ENCODE data around the gene GSTM1.
"Not testable (repeated sequence)": the region's sequence is repeated elsewhere in the genome, so short reads cannot be mapped to it uniquely, and the experiment has no call there.

GSTM1 gene

DNA sequence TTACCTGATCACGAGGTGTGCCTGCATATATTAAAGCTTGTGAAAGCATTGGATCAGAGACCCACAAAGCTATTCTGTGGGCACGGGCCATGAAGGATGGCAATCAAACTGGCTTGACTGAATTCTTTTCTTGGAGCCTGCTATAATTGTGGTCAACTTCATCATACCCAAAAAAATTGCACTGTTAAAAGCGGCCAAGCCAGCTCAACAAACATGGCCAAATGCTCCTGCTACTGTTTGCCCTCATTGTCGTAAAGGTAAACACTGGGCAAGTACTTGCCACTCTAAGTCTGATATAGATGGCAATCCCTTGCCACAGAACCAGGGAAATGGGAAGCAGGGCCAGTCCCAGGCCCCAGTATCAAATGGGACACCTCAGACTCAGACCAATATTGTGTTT is 17.8 kb downstream of the GSTM1 start:
- no peak for DNase-seq

DNA sequence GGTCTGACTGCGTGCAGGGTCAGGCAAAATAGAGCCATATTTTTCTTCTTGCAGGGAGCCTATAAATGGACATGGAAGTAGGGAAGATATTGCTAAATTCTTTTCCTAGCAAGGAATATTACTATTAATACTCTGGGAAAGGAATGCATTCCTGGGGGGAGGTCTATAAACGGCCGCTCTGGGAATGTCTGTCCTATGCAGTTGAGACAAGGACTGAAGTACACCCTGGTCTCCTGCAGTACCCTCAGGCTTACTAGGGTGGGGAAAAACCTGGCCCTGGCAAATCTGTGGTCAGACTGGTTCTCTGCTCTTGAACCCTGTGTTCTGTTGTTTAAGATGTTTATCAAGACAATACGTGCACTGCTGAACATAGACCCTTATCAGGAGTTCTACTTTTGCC is 21.3 kb downstream of the GSTM1 start:
- not testable (repeated sequence) for DNase-seq

DNA sequence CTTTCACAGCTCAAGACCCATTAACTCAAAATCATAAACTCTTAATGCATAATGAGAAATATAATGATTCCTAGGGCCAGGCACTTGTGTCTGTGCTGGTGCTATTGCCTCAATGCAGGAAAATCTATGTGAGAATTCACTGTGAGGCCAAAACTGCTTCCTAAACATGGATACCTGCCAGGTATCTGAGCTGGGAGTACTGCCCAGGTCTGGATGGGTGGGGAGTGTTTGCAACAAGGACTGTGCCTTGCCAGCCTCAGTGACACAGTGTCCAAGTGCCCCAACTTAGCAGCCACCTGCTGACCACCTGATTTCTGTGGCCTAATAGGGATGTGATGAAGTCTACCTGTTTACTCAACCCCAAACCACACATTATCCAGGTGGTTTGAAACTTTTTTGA is 22.2 kb downstream of the GSTM1 start:
- not testable (repeated sequence) for DNase-seq

DNA sequence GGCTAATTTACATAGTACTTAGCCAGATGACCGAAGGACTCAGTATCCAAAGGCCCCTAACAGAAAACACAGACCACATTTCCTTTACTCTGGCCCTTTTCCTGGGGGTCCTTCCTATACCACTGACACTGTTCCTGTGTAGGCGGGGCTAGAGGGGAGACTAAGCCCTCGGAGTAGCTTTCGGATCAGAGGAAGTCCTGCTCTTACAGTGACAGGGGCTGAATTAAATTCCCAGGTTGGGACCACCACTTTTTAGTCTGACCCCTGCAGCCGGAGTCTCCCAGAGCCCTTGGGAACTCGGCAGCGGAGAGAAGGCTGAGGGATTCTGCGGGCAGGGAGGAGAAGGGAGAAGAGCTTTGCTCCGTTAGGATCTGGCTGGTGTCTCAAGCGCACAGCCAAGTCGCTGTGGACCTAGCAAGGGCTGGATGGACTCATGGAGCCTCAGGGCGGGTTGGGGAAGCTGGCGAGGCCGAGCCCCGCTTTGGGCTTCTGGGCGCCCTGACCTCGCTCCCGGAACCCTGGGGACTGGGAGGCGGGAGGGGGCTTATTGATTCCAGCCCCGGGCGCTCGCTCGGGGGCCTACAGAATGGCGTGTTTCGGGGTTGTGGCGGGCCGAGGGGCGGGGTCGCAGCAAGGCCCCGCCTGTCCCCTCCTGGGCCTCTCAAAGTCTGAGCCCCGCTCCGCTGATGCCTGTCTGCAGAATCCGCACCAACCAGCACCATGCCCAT is 24.1 kb downstream of the GSTM1 start, which contains the start of gene GSTM5:
TSS of gene GSTM5 (plus strand) at position 659 of the 728 bp plus-strand sequence. CDS start at position 721, 62 bp downstream.
- DNase-seq: not testable (repeated sequence)

DNA sequence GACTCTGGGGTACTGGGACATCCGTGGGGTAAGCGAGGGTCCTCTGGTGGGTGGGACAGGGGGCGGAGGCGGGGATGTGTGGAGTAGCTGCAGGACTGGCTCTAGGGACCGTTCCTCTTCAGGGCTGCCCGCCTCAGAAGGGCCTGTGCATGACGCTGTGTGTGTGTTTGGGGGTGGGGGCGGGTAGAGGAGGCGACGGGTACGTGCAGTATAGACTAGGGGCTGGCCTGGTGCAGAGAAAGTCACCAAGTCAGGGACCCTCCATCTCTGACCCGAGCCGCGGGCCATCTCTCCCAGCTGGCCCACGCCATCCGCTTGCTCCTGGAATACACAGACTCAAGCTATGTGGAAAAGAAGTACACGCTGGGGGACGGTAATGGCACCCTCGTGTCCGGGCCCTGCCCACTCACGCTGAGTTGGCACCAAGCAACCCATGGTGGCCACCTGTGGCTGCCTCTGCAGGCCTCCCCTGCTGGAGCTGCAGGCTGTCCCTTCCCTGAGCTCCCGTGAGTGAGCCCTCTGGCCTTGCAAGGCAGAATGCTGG is 24.8 kb downstream of the GSTM1 start:
- no peak for DNase-seq

DNA sequence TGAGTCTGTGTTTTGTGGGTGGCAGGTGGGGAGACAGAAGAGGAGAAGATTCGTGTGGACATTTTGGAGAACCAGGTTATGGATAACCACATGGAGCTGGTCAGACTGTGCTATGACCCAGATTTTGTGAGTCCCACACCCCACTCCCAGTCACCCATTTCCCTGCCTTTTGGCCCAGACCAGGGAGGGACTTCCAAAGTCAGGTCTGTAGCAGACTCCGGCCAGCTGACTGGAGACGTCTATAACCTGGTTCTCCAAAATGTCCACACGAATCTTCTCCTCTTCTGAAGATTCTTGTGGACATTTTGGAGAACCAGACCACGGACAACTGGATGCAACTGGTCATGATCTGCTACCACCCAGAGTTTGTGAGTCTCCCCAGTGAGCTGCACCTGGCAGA is 26.0 kb downstream of the GSTM1 start:
- no peak for DNase-seq

DNA sequence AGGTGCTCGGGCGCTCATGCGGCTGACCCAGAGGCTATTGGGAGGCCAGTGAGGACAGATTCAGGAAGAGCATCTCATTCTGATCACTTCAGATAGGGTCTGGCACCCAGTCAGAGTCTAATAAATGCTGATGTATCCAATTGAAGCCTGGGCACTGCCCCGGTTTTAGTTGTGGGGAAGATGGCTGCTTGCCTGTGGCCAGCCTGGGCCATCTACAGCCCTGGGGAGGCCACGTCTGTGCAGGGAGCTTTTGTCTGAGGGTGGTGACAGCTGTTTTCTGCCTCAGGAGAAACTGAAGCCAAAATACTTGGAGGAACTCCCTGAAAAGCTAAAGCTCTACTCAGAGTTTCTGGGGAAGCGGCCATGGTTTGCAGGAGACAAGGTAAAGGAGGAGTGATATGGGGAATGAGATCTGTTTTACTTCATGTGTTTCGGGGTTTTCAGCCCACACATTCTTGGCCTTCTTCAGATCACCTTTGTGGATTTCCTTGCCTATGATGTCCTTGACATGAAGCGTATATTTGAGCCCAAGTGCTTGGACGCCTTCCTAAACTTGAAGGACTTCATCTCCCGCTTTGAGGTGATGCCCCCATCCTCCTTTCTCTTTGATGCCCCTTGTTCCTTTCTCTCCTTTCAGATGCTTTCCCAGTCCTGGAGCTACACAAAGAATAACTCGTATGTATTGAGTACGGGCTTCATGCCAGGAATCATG is 27.2 kb downstream of the GSTM1 start:
- DNase-seq: no peak

DNA sequence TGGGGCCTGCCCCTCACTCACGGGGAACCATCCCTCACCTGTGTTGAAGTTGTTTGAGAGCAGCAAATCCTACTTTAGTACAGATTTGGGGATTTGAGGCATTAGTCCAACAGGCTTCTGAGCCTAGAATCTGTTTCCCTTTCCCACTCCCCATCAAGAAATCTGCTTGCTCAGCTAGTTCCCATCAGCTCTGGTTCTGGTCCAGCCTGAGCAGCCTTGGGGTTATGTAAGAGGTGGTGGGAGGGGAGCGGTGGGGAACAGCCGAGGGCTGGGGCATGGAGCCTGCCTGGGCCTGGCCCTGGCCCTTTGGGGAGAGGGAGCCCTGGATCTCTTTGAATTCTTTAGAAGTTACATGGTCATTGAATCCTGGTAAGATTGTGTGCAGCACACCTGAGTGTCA is 28.5 kb downstream of the GSTM1 start:
- DNase-seq: no peak

DNA sequence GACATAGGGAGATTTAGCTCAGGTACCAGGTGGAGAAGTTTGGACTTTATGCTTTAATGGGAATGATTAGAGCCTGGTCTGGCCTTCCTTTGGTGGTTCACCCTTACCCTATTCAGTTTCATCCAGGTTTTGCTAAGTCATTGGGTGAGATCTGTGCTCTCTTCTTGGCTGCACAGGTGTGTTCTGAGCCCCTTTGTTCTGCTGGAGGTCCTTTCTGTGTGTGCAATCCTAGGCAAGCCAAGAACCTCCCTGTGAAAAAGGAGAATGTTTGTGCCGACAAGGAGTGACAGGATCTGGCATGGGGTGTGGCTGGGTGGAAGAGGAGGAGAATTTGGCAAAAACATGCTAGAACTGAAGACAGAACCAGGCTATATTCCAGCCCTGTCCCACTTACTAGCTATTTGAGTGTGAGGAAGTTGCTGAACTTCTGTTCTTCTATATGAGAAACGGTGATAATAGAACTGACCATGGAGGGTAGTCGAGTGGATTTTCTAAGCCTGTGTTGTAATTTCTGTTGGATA is 29.0 kb downstream of the GSTM1 start:
- DNase-seq: no peak

DNA sequence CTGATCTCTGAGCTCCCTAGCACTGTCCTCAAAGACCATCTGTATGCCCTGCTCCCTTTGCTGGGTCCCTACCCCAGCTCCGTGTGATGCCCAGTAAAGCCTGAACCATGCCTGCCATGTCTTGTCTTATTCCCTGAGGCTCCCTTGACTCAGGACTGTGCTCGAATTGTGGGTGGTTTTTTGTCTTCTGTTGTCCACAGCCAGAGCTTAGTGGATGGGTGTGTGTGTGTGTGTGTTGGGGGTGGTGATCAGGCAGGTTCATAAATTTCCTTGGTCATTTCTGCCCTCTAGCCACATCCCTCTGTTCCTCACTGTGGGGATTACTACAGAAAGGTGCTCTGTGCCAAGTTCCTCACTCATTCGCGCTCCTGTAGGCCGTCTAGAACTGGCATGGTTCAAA is 30.1 kb downstream of the GSTM1 start:
- no peak for DNase-seq

DNA sequence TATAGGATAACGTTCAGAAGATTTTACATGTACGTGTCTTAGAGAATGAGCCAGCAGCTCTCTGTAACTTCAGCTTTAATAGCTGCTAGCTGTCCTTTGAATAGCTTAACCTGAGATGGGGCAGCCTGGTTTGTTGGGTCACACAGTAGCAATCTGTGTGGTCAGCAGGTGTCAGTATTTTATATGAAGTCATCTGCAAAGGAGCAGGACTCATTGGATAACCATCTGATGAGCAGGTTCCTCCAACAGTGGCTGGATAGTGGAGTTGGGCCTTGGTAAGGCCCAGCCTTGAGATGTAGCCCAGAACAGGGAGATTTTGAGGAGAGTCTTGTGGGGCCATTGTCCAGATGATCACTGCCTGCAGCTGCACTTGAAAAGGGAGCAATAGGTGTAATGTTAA is 30.9 kb downstream of the GSTM1 start:
- DNase-seq: no peak

DNA sequence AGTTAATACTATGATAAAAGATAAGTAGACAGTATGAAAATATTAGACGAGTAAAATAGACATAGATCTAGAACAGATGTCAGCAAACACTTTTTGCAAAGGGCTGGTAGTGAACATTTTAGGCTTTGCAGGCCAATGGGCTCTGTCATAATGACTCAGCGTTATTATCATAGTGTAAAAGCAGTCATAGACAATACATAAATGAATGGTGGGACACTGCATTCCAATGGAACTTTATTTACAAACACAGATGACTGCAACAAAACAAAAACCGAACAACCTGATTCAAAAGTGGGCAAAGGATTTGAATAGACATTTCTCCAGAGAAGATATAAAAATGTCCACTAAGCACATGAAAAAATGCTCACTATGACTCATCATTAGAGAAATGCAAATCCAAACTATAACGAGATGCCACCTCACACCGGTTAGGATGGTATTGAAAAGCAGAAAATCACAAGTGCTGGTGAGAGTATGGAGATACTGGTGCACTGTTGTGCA is 31.8 kb downstream of the GSTM1 start:
- DNase-seq: no peak

DNA sequence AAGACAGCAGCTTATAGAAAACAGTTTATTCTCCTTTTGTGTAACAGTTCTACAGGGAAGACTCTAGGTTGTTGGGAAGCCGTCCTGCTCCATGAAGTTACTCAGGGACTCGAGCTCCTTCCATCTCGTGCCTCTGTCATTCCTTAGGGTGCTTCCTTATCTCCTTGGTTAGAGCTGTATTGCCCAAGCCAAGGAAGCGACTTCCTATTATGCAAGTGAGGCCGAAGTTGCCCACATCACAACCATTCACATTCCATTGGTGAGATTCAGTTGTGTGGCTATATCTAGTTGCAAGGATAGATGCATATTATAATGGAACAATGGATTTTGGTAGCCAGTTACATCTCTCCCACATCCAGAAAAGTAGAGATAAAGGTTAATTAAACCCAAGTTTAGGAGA is 33.4 kb downstream of the GSTM1 start:
- no peak for DNase-seq

DNA sequence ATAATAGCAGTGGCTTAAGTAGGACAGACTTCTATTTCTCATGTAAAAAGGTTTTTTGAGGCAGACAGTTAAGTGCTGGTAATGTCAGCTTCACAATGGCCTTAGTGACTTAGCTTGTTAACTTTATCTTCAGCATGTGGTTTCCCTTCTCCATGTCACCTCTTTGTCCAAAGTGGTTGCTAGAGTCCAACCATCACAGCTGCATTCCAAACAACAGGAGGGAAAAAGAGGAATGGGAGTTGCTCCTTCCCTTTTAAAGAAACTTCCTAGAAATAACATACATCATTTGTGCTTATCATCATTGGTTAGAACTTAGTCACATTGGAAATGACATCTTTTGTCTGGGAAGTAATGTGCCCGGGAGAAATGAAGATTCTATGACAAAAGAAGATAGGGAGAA is 34.4 kb downstream of the GSTM1 start:
- DNase-seq: no peak

DNA sequence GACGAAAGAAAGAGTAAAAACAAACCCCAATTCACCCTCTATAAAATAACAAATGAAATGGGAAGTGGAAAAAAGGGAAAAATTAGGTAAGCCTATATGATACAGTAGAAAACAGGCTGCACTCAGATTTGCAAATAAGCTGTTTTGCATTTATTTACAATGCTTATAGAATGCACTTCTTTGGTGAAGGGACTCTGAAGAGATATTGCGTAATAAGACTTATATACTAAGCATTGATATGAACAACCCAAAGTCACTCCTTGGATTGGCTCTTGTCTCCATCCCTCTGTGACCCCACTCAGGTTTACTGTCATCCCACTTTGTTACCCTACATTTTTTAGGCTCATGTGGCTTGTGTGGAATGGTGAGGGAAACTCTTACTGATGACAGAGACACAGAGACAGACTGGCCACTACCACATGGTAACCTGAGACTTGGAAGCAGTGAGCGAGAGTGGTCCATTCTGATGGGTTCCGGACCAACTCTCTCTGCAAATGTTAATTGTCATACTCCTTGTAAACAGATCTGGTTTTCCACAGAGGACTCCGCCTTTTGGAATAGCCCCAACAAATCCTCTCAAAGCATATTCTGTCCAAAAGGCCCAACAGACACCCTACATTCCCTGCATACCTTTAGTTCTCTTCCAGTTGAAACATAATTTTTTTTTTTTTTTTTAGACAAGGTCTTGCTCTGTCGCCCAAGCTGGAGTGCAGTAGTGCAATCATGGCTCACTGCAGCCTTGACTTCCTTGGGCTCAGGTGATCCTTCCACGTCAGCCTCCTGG is 35.5 kb downstream of the GSTM1 start:
- DNase-seq: no peak

DNA sequence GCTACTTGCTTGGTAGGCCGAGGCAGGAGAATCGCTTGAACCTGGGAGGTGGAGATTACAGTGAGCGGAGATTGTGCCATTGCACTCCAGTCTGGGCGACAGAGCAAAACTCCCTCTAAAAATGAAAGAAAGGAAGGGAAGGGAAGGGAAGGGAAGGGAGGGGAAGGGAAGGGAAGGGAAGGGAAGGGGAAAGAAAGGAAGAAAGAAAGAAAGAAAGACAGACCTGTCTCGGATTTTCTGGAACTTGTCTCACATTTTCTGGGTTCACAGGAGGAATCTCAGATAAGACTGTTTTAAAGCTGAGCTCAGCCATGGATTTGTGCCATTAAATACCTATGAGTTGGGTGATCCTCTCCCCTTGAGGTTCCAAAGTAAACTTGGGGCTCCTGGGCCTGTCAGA is 37.3 kb downstream of the GSTM1 start:
- DNase-seq: no peak

DNA sequence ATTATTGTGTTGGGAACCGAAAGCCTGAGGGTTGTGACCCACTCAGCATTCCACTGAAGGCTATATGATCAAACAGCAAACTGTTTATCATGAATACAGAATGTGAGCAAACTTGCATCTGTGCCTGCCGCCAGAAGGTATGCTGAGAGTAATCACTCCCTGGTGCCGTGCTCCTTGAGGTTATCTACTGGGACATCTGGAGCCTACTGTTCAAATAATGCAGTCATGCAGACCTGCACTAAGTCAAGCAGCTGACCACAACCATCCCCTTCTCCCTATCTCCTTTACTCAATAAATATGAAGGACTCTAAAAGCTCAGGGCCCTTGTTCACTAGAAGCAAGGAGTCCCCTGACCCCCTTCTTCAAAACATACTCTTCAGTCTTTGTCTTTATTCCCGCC is 37.9 kb downstream of the GSTM1 start:
- DNase-seq: no peak

DNA sequence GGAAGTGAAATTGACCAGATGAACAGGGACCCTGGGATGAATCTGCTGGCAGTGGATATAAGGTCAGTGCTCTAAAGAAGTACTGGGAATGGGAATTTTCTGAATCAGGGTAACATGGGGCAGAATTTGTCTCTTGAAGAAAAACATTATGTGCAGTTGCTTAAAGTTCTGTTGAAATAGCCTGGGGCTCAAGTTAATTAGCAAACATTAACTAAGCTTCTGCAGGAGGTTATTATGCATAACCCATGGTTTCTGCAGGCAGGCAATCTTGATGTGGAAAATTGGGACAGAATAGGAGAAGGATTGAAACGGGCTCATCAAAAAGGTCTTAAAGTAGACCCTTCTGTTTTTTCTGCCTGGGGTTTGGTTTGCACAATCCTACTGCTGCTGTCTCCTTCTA is 38.4 kb downstream of the GSTM1 start:
- DNase-seq: no peak

DNA sequence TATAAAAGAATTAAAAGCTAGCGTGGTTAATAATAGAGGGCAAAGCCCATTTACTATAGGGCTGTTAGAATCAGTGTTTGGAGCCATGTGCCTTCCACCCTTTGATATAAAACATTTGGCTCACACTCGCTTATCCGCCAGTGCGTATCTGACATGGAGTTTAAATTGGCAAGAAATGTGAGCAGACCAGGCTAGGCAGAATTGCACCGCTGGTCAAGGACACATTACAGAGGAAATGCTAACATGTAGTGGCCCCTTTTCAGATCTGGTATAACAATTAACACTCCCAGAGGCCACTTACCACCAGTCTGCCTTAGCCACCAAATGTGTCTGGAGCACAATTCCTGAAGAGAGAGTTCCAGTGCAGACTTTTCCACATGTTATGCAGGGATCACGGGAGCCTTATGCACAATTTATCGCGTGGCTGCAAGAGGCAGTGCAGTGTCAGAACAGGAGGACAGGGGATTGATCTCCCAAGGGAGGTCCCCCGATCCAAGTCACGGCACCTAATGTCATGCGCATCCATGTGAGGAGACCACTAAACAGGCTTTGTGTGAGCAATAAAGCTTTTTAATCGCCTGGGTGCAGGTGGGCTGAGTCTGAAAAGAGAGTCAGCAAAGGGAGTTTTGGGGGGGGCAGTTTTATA is 39.2 kb downstream of the GSTM1 start:
- DNase-seq: no peak

DNA sequence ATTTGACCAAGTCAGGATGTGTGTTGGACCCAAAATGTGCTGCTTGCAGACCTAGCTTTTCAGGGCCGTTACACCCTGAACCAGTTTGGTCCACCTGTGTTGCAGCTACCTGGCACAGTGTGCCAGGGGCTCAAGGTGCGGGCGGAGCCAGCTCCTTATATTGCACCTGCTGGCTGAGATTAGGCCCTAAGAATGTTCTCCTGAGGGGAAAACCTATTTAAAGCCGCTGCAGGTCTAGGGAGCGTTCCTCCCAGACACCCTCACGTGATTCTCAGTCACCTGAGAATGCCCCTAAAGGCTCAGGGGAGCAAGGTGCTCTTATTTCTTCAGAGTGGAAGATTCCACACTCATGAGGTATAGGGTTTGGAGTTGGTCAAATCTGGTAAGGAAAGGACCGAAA is 41.3 kb downstream of the GSTM1 start:
- no peak for DNase-seq

DNA sequence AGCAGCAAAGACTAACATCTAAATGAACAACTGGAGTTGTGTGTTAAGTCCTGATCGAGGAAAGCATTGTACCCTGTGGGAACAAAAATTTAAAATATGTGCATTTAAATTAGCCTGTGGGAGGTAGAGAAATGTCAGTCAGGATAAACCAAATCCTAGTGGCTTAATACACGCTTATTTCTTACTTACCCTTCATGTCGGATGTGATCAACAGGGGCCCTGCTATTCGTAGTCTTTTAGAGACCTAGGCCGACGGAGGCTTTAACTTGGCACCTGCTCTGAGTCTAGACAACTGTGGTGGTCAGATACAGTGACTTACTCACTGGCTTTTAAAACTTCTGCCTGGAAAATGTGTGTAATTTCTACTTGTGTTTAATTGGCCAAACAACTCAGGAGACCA is 43.0 kb downstream of the GSTM1 start:
- no peak for DNase-seq

DNA sequence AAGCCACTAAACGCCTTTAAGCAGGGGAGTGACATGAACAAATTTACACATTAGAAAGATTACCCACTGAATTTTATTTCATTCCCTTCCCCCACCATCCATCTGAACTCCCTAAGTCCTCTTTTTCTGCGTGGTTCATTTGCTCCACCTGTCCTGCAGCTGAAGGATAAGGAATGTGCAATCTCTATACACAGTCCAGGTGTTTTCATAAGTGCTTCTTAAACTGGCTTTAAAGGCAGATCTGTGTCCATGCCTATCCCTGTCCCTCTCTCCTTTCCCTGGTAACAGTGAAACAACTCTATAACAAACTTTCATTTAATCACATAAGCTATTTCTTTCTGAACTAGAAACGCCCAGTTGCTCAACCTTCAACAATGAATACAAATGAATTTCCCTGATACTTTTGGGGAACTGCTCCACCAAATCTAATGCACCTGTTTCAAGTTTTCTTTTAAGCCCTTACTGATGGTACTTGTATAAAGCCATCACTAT is 44.8 kb downstream of the GSTM1 start:
- DNase-seq: no peak
